NCI-H510A treated with DMSO at 0.1 percent for 48 hours (cell line): ENCODE results near the gene RELB.
"Not testable (repeated sequence)": the region's sequence is repeated elsewhere in the genome, so short reads cannot be mapped to it uniquely, and the experiment has no call there.

Experiments
- DNase-seq: peaks from one replicate; lab custom pipeline; 2025; lab: John Stamatoyannopoulos, UW

The RELB gene, protein sequence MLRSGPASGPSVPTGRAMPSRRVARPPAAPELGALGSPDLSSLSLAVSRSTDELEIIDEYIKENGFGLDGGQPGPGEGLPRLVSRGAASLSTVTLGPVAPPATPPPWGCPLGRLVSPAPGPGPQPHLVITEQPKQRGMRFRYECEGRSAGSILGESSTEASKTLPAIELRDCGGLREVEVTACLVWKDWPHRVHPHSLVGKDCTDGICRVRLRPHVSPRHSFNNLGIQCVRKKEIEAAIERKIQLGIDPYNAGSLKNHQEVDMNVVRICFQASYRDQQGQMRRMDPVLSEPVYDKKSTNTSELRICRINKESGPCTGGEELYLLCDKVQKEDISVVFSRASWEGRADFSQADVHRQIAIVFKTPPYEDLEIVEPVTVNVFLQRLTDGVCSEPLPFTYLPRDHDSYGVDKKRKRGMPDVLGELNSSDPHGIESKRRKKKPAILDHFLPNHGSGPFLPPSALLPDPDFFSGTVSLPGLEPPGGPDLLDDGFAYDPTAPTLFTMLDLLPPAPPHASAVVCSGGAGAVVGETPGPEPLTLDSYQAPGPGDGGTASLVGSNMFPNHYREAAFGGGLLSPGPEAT

DNA sequence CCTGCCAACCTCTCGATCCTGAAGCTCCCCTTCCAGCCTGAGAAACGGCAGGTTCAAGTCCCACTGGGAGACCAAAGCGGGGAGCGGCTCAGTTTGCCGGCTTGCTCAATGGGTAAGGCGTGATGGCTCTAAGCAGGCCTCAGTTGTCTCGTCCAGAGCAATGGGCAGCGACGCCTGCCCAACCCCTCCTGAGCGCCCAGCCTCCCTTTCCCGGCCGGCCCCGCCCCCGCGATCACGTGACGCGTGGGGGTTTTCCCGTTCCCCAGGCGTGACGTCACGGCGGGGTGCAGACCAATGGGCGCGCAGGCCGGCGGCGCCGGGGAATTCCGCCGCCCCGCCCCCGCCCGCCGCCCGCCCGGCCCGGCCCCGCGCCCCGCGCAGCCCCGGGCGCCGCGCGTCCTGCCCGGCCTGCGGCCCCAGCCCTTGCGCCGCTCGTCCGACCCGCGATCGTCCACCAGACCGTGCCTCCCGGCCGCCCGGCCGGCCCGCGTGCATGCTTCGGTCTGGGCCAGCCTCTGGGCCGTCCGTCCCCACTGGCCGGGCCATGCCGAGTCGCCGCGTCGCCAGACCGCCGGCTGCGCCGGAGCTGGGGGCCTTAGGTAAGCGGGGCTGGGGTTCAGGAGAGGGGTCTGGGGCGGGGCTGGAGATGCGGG, at the start of gene RELB:
Gene RELB (plus strand): TSS at position 378 of the 653 bp plus-strand sequence. CDS start 116 bp downstream, at position 494.
- DNase-seq = peak; percentile 66

DNA sequence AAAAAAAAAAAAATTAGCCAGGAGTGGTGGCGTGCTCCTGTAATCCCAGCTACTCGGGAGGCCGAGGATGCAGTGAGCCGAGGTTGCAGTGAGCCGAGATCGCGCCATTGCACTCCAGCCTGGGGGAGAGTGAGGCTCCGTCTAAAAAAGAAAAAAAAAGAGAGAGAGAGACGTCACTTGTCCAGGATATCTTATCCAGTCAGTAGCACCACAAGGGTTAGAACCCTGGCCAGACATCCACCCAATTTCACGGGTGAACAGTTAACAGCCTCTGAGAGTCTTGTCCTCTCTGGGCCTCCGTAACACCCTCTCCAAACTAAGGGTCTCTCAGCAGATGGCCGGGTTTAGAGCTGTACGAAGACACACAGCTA, 47.0 kb upstream of the RELB start:
- DNase-seq = no peak

DNA sequence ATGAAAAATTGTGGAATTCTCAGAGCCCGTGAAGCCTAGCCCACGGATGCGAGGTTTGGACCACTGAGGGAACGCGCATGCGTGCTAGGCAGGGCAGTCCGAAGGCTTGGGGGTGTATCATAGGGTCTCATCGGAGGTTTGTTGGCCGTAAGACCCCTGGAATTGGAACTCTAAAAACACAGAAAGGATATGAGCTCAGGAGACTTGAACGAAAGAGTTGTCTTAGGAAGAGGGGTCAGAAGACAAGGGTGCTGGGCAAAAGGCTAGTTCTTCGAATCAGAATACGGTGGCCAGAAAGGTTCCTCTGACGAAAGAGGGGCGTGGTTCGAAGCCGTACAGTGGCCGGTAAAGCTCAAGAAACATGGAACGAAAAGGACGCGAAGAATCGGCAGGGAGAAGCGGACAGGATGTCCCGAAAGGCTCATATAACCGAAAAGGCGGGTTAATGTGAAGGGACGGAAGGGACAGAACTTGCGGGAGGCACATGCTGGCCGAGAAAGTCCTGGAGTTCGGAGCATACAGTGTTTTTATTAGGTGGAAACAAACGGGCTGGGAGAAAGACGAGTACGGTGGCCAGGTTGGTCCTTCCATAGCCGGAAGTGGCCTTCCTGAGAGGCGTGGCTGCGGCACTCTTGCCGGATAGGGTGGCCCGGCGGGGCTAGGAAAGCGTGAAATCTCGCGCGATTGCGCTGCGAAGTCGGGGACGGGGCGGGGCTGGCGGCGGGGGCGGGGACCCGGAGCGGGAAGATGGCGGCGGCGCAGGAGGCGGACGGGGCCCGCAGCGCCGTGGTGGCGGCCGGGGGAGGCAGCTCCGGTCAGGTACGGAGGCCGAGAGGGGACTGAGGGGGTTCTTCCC, 46.4 kb upstream of the RELB start, which contains the start of gene CLPTM1:
Gene CLPTM1 (plus strand): TSS at position 732 of the 856 bp plus-strand sequence. CDS start 16 bp downstream, at position 748.
- DNase-seq = peak; percentile 97

DNA sequence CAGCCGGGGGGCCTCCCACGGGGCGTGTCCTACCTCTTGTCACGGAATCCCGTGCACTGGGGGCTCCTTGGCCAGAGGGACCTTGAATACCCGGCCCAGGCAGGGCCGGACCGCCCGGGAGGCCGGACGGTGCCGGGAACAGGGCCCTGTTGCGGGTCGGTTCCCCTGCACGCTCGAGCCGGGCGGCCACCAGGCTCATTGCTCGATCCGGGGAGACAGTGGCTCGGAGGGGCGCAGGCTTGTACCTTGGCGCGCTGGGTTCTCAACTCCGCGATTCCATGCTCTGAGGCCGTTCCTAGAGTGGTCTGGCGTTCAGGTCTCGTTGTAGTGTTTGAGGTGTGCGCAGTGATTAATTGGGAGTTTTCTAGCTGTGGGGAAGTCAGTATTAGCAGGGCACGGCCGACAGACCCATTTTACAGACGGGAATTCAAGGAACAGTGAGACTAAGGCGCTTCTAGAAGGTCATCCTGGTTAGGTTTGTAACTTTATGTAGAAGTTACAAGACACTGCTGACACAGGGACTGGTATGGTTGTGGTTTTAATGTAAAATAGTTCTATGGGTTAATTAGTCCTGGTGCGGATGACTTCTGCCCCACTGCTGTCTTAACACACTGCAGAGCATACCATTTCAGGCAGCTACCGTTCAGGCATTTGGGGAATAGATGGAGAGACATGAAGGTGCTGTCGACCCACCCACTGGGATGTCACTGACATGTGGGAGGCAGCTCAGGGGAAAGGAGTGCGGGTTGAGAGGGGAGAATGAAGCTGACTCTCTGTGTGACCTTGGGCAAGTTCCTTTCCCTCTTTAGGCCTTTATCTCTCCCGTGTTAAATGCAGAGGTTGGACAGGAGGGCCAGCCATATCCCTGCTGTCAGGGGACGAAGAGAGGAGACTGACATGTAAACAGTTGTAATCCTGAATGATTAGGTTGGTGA, 45.5 kb upstream of the RELB start:
- DNase-seq = no peak

DNA sequence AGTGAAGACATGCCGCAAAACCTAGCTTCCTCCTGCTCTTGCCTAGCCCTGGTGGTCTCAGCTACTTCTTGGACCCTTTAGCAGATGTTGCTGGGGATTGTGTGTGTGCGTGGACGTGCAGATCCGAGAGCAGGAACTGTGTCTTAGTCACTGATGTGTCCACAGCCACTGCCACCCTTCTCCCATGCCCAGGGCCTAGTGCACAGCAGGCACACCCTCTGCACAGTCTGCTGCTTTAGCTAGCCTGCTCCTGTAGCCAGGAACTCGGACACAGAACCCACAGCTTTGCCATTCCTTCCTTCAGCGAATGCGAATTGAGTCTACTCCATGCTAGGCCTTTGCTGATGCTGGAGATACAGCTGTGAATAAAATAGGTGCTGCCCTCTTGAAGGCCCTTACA, 43.7 kb upstream of the RELB start:
- DNase-seq = no peak

DNA sequence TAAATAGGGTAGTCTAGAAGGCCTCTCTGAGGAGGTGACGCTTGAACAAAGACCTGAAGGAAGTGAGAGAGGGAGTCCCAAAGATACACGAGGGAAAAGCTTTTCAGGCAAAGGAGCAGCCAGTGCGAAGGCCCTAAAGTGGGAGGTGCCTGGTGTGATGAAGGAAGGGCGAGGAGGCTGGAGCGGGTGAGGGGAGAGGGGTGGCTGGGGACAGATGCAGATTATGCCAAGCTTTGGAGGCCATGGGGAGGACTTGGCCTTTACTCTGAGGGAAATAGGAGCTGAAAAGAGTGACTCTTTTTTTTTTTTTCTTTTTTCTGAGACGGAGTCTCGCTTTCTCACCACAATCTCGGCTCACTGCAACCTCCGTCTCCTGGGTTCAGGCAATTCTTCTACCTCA, 43.2 kb upstream of the RELB start:
- DNase-seq = no peak

DNA sequence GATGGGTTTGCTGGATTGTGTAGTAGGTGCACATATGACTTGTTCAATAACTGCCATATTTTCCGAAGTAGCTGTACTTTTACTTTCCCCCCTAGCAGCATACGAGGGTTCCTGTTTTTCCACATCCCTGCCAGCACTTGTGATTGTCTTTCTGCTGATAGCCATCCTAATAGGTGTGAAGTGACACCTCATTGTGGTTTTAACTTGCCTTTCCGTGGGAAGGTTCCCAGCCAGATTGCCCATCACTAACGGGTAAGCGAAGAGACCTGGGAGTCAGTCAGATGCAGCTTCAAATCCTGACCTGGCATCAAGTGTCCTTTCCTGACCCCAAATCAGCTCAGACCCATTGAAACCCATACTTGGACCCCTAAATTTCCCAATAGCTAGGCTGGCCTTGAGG, 41.6 kb upstream of the RELB start:
- no peak for DNase-seq

DNA sequence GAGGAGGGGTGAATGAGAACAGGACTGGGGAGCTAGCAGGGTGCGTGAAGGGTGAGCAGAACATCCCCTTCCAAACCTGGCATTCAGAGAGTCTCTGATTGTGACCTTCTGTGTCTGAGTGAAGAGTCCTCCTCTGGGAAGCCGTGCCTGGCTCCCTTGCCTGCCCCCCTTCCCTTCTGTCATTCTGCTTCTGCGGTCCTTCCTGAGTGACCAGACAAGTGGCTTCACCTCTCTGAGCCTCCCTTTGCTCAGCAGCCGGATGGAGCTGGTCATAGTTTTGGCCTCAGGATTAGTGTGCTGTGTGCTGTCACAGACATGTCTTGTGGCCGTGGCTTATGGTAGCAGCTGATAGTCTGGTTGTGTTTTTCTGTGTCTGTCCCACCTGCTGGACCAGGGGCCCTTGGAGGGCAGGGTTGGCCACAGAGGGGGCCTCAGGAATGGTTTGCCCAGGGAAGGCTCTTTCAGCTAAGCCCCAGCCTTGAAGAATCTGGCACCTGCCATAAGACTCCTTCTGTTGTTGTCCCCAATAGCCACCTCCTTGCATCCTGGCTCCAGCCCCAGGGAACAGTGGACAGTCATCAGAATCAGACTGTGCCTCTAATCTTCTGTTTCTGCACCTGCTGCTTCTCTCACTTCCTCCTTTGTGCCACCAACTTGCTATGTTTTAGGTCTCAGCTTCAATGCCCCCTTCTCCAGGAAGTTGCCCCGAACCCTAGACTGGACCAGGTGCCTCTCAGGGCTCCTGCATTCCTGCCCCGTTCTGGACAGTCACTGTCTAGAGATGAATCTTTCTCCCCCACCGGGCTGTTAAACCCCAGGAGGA, 40.1 kb upstream of the RELB start:
- no peak for DNase-seq

DNA sequence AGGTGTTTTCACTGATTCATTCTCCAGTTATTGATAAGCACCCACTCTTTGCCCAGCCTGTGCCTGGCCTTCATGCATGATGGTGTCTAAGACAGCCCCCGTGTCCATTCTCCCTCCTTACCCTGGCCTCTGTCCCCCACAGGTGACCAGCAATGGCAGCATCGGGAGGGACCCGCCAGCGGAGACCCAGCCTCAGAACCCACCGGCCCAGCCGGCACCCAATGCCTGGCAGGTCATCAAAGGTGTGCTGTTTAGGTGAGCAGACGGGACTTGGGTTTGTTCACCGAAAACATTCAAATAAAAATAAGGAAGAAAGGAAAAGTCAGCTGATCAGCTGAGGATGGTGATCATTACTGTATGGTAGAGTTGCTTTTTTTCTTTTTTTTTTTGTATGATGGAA, 39.4 kb upstream of the RELB start:
- DNase-seq = no peak

DNA sequence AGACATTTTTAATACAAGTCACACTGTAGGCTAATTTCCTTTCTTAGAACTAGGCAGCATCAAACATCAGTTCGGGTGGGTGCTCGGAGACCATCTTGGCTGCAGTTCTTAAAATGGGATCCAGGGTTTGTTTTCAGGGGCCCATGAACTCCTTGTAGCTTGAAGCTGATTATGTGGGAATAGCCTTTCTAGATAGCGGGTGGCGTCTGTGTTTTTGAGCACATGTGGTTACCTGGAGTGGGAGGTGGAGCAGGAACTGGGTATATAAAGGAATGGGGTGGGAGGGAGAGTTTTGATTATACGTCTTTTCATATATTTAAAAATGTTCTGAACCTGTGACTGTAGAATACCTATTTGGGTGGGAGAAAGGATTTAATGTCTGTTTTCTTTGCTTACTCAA, 33.1 kb upstream of the RELB start:
- DNase-seq = no peak

DNA sequence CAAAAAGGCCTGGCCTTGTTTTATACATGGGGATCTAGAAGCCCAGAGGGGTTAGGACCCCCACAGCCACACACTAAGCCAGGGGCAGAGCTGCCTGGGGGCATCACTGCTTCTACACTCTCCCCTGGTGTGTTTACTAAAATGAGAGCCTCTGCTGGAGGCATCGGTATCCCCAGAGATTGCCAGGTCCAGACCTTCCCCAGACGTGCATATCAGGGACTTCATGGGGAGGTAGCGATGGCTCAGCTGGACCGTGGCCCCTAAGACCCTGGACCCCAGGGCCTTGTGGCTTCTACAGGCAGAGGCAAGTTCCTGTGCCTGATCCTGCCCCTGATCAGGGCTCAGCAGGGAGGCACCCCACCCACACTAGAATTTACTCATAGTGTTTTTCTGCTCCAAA, 32.6 kb upstream of the RELB start:
- no peak for DNase-seq

DNA sequence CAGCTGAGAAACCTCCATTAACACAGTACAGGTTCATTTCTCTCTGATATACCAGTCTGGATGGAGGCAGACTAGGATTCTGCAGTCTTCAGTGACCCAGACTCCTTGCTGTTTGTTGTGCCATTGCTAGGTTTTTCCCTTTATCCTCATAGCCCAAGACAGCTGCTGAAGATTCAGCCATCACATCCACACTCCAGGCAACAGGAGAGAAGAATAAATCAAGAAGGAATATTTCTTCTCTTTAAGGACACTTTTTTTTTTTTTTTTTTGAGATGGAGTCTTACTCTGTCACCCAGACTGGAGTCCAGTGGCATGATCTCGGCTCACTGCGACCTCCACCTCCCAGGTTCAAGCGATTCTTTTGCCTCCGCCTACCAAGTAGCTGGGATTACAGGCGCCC, 31.8 kb upstream of the RELB start:
- no peak for DNase-seq

DNA sequence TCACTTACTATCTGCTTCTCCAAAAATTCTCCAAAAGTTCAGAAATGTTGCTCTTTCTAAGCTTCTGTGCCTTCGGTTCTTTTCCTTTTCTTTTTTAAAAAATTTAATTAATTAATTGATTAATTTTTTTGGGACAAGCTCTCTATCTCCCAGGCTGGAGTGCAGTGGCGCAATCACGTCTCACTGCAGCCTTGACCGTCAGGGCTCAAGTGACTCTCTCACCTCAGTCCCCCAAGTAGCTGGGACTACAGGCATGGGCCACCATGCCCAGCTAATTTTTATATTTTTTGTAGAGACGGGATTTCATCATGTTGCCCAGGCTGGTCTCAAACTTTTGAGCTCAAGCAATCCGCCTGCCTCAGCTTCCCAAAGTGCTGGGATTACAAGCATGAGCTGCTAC, 29.8 kb upstream of the RELB start:
- DNase-seq = not testable (repeated sequence)

DNA sequence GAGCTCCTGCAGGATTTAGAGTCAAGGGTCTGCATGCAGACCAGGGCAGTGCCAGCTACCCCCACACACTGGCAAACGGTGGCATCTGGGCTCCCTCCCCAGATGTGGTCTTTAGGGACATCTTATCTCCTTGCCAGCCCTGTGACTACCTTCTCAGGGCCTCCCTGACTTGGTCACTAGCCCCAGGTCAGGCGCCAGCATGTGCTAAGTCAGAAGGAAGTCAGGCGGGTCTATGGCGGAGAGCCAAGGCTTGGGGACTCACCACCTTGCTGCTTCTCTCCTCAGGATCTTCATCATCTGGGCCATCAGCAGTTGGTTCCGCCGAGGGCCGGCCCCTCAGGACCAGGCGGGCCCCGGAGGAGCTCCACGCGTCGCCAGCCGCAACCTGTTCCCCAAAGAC, 28.5 kb upstream of the RELB start:
- no peak for DNase-seq

DNA sequence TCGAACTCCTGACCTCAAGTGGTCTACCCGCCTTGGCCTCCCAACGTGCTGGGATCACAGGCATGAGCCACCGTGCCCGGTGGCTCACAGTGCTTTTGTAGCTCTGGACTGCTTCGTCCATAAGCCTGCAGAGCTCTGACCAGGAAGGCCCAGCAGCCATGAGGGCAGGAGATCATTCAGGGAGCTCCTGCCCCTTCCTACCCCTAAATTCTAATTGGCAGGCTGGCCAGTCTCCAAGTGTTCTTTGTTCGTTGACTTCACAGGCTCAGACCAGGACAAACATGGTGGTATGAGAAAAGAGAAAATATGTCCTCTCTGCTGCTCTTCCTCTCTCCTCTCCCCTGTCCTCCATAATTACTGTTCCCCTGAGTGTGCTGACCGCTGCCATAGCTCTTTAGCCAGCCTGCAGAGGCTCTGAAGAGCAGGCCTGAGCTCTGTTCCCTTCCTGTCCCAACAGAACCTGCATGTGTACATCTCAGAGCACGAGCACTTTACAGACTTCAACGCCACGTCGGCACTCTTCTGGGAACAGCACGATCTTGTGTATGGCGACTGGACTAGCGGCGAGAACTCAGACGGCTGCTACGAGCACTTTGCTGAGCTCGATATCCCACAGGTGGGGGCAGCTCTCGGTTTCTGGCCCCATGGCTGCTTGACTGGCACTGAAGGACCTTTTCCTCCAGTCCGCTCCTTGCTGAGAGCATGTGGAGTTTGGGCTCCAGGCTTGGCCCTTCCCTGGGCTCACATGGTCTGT, 27.1 kb upstream of the RELB start:
- no peak for DNase-seq

DNA sequence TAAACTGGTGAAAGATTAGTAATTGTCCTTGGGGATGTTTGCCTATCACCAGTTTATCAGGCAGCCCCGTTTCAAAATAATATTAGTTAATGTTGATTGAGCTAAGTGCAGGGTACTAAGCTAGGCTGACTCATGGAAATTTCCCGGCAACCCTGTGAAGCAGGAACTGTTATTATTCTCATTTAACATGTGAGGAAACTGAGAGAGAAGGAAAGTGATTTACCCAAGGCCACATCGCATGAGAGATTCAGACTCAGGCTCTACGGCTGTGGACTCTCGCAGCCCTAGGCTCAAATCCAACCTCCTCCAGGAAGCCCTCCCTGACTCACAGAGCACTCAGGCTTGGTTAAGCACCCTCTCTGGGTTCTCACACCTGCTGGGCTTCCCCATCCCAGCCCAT, 26.4 kb upstream of the RELB start:
- DNase-seq = no peak

DNA sequence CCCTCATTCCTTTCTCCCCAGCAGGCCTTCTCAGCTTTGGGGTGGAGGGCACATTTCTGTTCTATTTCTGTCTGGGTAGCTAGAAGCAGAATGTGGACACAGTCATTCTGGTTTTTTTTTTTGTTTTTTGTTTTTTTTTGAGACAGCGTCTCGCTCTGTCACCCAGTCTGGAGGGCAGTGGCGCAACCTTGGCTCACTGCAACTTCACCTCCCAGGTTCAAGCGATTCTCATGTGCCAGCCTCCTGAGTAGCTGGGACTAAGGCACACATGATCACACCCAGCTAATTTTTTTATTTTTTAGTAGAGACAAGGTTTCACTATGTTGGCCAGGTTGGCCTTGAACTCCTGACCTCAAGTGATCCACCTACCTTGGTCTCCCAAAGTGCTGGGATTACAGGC, 25.8 kb upstream of the RELB start:
- no peak for DNase-seq

DNA sequence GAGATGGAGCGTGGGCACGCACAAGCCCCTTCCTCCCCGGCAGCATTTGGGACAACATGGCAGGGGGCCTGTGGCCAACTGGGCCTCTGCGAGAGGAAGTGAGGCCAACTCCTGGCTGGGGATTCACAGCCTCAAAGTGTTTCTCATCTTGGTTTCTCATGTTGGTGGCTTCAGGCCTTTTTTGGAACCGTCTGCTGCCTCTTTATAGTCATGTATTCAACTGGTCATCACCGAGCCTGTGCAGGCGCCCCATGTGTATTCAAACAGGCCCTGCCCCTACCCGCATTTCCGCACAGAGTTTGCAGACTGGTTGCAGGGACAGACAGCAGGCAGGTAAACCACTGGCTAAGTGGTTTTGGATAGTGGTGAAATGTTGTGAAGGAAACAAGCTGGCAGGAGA, 17.3 kb upstream of the RELB start:
- DNase-seq = no peak

DNA sequence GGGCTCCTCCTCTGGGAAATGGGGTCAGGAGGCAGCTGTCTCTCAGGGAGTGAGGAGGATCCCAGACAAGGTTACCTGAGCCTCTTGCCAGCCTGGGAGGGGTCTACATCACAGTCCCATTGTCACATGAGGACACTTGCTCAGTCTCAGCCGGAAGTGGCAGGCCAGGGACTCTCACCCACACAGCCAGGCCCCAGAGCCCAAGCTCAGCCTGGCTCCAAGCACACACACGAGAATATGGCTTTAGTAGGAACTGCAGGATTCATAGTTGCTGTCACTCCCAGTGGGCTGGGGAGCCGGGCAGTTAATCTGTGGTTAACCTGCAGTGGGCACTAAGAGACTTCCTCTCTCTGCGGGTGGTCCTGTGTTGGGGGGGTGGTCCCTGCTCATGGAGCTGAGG, 15.8 kb upstream of the RELB start:
- DNase-seq = no peak

DNA sequence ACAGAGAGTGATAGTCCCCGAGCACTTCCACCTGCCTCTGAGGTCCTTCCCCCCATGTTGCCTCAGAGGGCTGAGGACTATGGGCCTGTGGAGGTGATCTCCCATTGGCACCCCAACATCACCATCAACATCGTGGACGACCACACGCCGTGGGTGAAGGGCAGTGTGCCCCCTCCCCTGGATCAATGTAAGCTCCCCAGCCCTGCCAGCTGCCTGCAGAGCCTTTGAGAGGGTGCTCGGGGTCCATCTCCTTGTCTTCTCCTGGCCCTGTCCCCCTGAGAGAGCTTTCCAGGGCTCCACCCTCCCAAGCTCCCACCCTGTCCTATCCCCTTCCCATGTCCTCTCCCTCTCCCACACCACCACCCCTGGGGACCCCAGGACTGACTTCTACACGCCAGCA, 14.9 kb upstream of the RELB start:
- DNase-seq = no peak
